T47D (cell line): ENCODE results near the gene SAC3D1.

Experiments used
- DNase-seq, 2 experiments: peaks; one replicate each; pipeline versions ENCODE4 v3.0.0 to v3.0.0-alpha.2; 2011 to 2012; ENCODE audit warnings: low read depth in 1 of 2, low spot score in 1 of 2
- JUND ChIP-seq: IDR thresholded peaks from 2 replicates; pipeline ENCODE4 v1.6.1; 2012; ENCODE audit warnings: low read depth
- in situ Hi-C: cut with HindIII; loops from 2 replicates; pipeline ENCODE4 v1.10.0; 2016; ENCODE audit warnings: low sequenced_read_pairs, low pct_unique_long_range_greater_than_20kb

SAC3D1 gene

GRCh38 chr11:65034423-65034822, 6.6 kb upstream of the SAC3D1 start:
- no peak for TF ChIP-seq JUND
- DNase-seq = no peak
- in situ Hi-C loops = no loop called here

- DNase-seq = no peak
- in situ Hi-C loops = no loop called here
- no peak for TF ChIP-seq JUND
Observed at GRCh38 chr11:65035579-65035978, 5.4 kb upstream of the SAC3D1 start.

- peak in 1 of 2 experiments; percentile 58 for DNase-seq
- in situ Hi-C loops = no loop called here
- TF ChIP-seq JUND = no peak
Observed at GRCh38 chr11:65036931-65037330, 4.1 kb upstream of the SAC3D1 start.

GRCh38 chr11:65040520-65040846, 527 bp upstream of the SAC3D1 start:
- no peak for TF ChIP-seq JUND
- in situ Hi-C loops = no loop called here
- no peak for DNase-seq

- DNase-seq = no peak
- in situ Hi-C loops = no loop called here
- no peak for TF ChIP-seq JUND
Observed at GRCh38 chr11:65042891-65043290, 1.9 kb downstream of the SAC3D1 start.

GRCh38 chr11:65043881-65044501, 3.0 kb downstream of the SAC3D1 start:
- peak in 1 of 2 experiments; percentile 48 for DNase-seq
- in situ Hi-C loops = no loop called here
- no peak for TF ChIP-seq JUND

GRCh38 chr11:65045061-65045460, 4.1 kb downstream of the SAC3D1 start:
- in situ Hi-C loops = no loop called here
- TF ChIP-seq JUND = no peak
- DNase-seq = no peak

- TF ChIP-seq JUND = no peak
- no peak for DNase-seq
- in situ Hi-C loops = no loop called here
Observed at GRCh38 chr11:65045728-65046127, 4.7 kb downstream of the SAC3D1 start.

GRCh38 chr11:65047581-65048422, 6.8 kb downstream of the SAC3D1 start:
- TF ChIP-seq JUND = no peak
- no peak for DNase-seq
- in situ Hi-C loops = no loop called here

- no peak for TF ChIP-seq JUND
- no peak for DNase-seq
- in situ Hi-C loops = no loop called here
Observed at GRCh38 chr11:65051398-65051858, 10.4 kb downstream of the SAC3D1 start.

- no peak for TF ChIP-seq JUND
- in situ Hi-C loops = no loop called here
- DNase-seq = no peak
Observed at GRCh38 chr11:65053827-65054508, 13.0 kb downstream of the SAC3D1 start.

- in situ Hi-C loops = no loop called here
- TF ChIP-seq JUND = no peak
- no peak for DNase-seq
Observed at GRCh38 chr11:65055538-65055937, 14.5 kb downstream of the SAC3D1 start.

- in situ Hi-C loops = no loop called here
Observed at GRCh38 chr11:65056999-65057398, 16.0 kb downstream of the SAC3D1 start.

More at GRCh38 chr11:65056999-65057398, 16.0 kb downstream of the SAC3D1 start:
- no peak for TF ChIP-seq JUND
- DNase-seq = no peak
